H1 (cell line): ENCODE measurements around the gene ACTR1B. TPM values are rescaled to one million over a fixed set of nuclear protein-coding genes. Genes with fewer than 3 reads are reported as not detected.
"Not testable (repeated sequence)": the region's sequence is repeated elsewhere in the genome, so short reads cannot be mapped to it uniquely, and the experiment has no call there.

Source experiments
- CTCF ChIA-PET: fragments of 300-600 bp; sonication (Branson Sonifier 250); formaldehyde crosslinking; loops from one replicate; lab custom pipeline; 2021; ENCODE audit not compliant: partially characterized antibody; lab: Charles Lee
- POLR2A ChIA-PET: fragments of 300-600 bp; sonication (Branson Sonifier 250); formaldehyde crosslinking; loops from one replicate; lab custom pipeline; 2021; ENCODE audit warnings: inconsistent platforms; ENCODE audit not compliant: partially characterized antibody; lab: Charles Lee
- DNase-seq, 2 experiments: peaks; one replicate each; pipeline versions ENCODE4 v3.0.0 to v3.0.0-alpha.2; 2010 to 2022; ENCODE audit warnings: low spot score in 2 of 2, low read depth in 1 of 2, mixed read lengths in 1 of 2
- FAIRE-seq: peaks from 2 replicates; lab custom pipeline; 2011; peaks lifted over from hg19 to GRCh38; lab: Jason Lieb, UNC
- H2AFZ ChIP-seq: 2 replicates; pipeline ENCODE4 v1.8.1; 2012; ENCODE audit warnings: low read length, inconsistent platforms
- H2AK5ac ChIP-seq: 2 replicates; pipeline ENCODE4 v1.6.1; 2013; ENCODE audit warnings: low read depth, low read length
- H2BK120ac ChIP-seq: replicated peaks from 2 replicates; pipeline ENCODE3; 2013; ENCODE audit warnings: low read depth, low read length, inconsistent platforms
- H2BK12ac ChIP-seq: 2 replicates; pipeline ENCODE4 v1.6.1; 2013; ENCODE audit warnings: low read depth, low read length
- H2BK15ac ChIP-seq: 2 replicates; pipeline ENCODE4 v1.6.1; 2013; ENCODE audit warnings: low read length
- H2BK20ac ChIP-seq: 2 replicates; pipeline ENCODE4 v1.6.1; 2013; ENCODE audit warnings: low read length
- H2BK5ac ChIP-seq: 2 replicates; pipeline ENCODE4 v1.6.1; 2013; ENCODE audit warnings: low read depth, low read length
- H3K14ac ChIP-seq: 2 replicates; pipeline ENCODE4 v1.6.1; 2013; ENCODE audit warnings: inconsistent platforms; ENCODE audit not compliant: insufficient read length
- H3K18ac ChIP-seq: 2 replicates; pipeline ENCODE4 v1.6.1; 2013; ENCODE audit warnings: low read length; ENCODE audit errors: extremely low read depth
- H3K23ac ChIP-seq: 2 replicates; pipeline ENCODE4 v1.6.1; 2013; ENCODE audit warnings: inconsistent platforms; ENCODE audit not compliant: insufficient read length
- H3K23me2 ChIP-seq: 2 replicates; pipeline ENCODE4 v1.6.1; 2013; ENCODE audit warnings: low read depth, low read length
- H3K27ac ChIP-seq: 2 replicates; pipeline ENCODE4 v1.6.1; 2011; ENCODE audit warnings: low read depth, low read length, inconsistent platforms
- H3K27me3 ChIP-seq, 4 experiments: replicated peaks in 1 of 4; 1 replicate in 1 of 4; 2 replicates in 3 of 4; pipeline versions ENCODE4 v1.6.1 to v1.8.1; 2011 to 2013; ENCODE audit warnings: low read length in 3 of 4, mild to moderate bottlenecking in 3 of 4, inconsistent platforms in 2 of 4, mixed read lengths in 2 of 4, moderate library complexity in 1 of 4; ENCODE audit not compliant: control insufficient read depth in 3 of 4, insufficient read depth in 3 of 4; ENCODE audit errors: extremely low read depth in 1 of 4
- H3K36me3 ChIP-seq, 4 experiments: 2 replicates each; pipeline versions ENCODE4 v1.6.1 to v1.8.1; 2011 to 2013; ENCODE audit warnings: mild to moderate bottlenecking in 4 of 4, low read length in 3 of 4, moderate library complexity in 2 of 4, control low read depth in 1 of 4, inconsistent platforms in 1 of 4; ENCODE audit not compliant: insufficient read depth in 4 of 4, control insufficient read depth in 2 of 4
- H3K4ac ChIP-seq: replicated peaks from 2 replicates; pipeline ENCODE3; 2013; ENCODE audit warnings: low read length, low read depth, mixed read lengths, inconsistent platforms; ENCODE audit not compliant: insufficient read length
- H3K4me1 ChIP-seq, 4 experiments: replicated peaks in 1 of 4; 1 replicate in 1 of 4; 2 replicates in 3 of 4; pipeline versions ENCODE4 v1.6.1 to v1.8.1; 2011 to 2013; ENCODE audit warnings: low read length in 3 of 4, inconsistent platforms in 2 of 4, mixed read lengths in 1 of 4; ENCODE audit not compliant: insufficient read depth in 4 of 4, control insufficient read depth in 3 of 4
- H3K4me2 ChIP-seq, 2 experiments: 2 replicates each; pipeline versions ENCODE4 v1.6.1 to v1.8.1; 2011 to 2013; ENCODE audit warnings: low read depth in 2 of 2, low read length in 2 of 2, control low read depth in 1 of 2, inconsistent platforms in 1 of 2, mild to moderate bottlenecking in 1 of 2; ENCODE audit not compliant: insufficient read depth in 1 of 2
- H3K4me3 ChIP-seq, 4 experiments: fragments of 200-600, 300-600 bp in 1 of 4; sonication (generic), shearing (Covaris generic), sonication (Bioruptor Twin) in 1 of 4; 2 replicates each; pipeline versions ENCODE4 v1.5.1 to v1.8.1; 2011 to 2016; ENCODE audit warnings: low read length in 4 of 4, low read depth in 3 of 4, control low read depth in 2 of 4, inconsistent platforms in 2 of 4, mild to moderate bottlenecking in 2 of 4, mixed read lengths in 1 of 4, moderate library complexity in 1 of 4; ENCODE audit not compliant: insufficient read depth in 2 of 4; ENCODE audit errors: extremely low read depth in 1 of 4
- H3K56ac ChIP-seq: replicated peaks from 2 replicates; pipeline ENCODE3; 2013; ENCODE audit warnings: low read depth, mild to moderate bottlenecking, mixed read lengths, low read length, inconsistent platforms; ENCODE audit not compliant: insufficient read length
- H3K79me1 ChIP-seq: 2 replicates; pipeline ENCODE4 v1.6.1; 2013; ENCODE audit warnings: low read depth, low read length, control low read depth
- H3K79me2 ChIP-seq, 2 experiments: 2 replicates each; pipeline versions ENCODE4 v1.6.1 to v1.8.1; 2012 to 2013; ENCODE audit warnings: low read length in 2 of 2, mild to moderate bottlenecking in 2 of 2, inconsistent platforms in 1 of 2; ENCODE audit not compliant: insufficient read depth in 2 of 2, control insufficient read depth in 1 of 2
- H3K9ac ChIP-seq, 4 experiments: replicated peaks in 1 of 4; 1 replicate in 1 of 4; 2 replicates in 3 of 4; pipeline versions ENCODE4 v1.6.1 to v1.8.1; 2011 to 2013; ENCODE audit warnings: low read depth in 3 of 4, low read length in 3 of 4, control low read depth in 2 of 4, mild to moderate bottlenecking in 2 of 4, moderate library complexity in 2 of 4, inconsistent platforms in 1 of 4; ENCODE audit errors: extremely low read depth in 1 of 4
- H3K9me3 ChIP-seq, 2 experiments: 2 replicates each; pipeline versions ENCODE4 v1.6.1 to v1.8.1; 2012 to 2013; ENCODE audit warnings: mild to moderate bottlenecking in 2 of 2, moderate library complexity in 2 of 2, control low read depth in 1 of 2, inconsistent platforms in 1 of 2, low read depth in 1 of 2, low read length in 1 of 2, mixed read lengths in 1 of 2; ENCODE audit not compliant: insufficient read depth in 2 of 2
- H4K20me1 ChIP-seq, 2 experiments: replicated peaks in 1 of 2; 2 replicates each; pipeline versions ENCODE3 to v1.8.1; 2011 to 2013; ENCODE audit warnings: inconsistent platforms in 2 of 2, low read length in 2 of 2, mild to moderate bottlenecking in 1 of 2; ENCODE audit not compliant: insufficient read depth in 2 of 2, control insufficient read depth in 1 of 2
- H4K5ac ChIP-seq: 2 replicates; pipeline ENCODE4 v1.6.1; 2013; ENCODE audit warnings: low read length, low read depth, mixed read lengths, inconsistent platforms; ENCODE audit not compliant: insufficient read length
- H4K8ac ChIP-seq: 2 replicates; pipeline ENCODE4 v1.8.0; 2013; ENCODE audit warnings: mild to moderate bottlenecking, moderate library complexity, low read length, inconsistent platforms; ENCODE audit not compliant: insufficient read depth; ENCODE audit errors: extremely low read depth
- H4K91ac ChIP-seq: replicated peaks from 2 replicates; pipeline ENCODE3; 2013; ENCODE audit warnings: low read length, mixed read lengths, inconsistent platforms; ENCODE audit not compliant: insufficient read length
- WGBS, 2 experiments: shearing (Covaris generic) in 1 of 2; methylation state at CpG; one replicate each; pipeline versions ENCODE4 v1.1.6 to v1.1.7; 2013 to 2015; ENCODE audit warnings: low lambda C conversion rate in 2 of 2, mixed read lengths in 2 of 2, inconsistent platforms in 1 of 2, low coverage in 1 of 2, missing lambda C conversion rate in 1 of 2; ENCODE audit not compliant: insufficient replicate concordance in 2 of 2, insufficient coverage in 1 of 2, insufficient read length in 1 of 2; ENCODE audit errors: extremely low coverage in 1 of 2, missing lambda C conversion rate in 1 of 2; 5-methylcytosine and 5-hydroxymethylcytosine counted together
- polyA plus RNA-seq, 7 experiments: library from polyadenylated mRNA; depleted of rRNA in 3 of 7; stranded (reverse) in 5 of 7; unstranded in 2 of 7; fragments of >200 nt in 5 of 7; fragments of 200-250 nt in 2 of 7; gene quantifications; 1 replicate in 5 of 7; 2 replicates in 1 of 7; 4 replicates in 1 of 7; pipeline versions ENCODE4 v1.2.1 to v1.2.3, GENCODE V29; 2011 to 2013; ENCODE audit warnings: missing spikeins in 2 of 7, mixed read lengths in 2 of 7
- total RNA-seq: library from RNA; stranded (reverse); fragmentation: NEBNext Ultra II Directional; extraction: Animal tissue kit (Norgen Biotek cat#: 25700); gene quantifications from 2 replicates; pipeline ENCODE4 v1.2.1, GENCODE V29; 2021

The ACTR1B gene
- total and polyA plus RNA-seq, 2 of the 8 experiments (the other 6 are each of a cell fraction or from before 2014, with no cell fraction given), result 40.7 to 56.0 TPM

- H3K18ac ChIP-seq, H2AFZ ChIP-seq, H4K8ac ChIP-seq, H2BK120ac ChIP-seq, H3K9me3 ChIP-seq, H3K4me1 ChIP-seq, H3K56ac ChIP-seq, H4K5ac ChIP-seq, H3K27me3 ChIP-seq, H4K20me1 ChIP-seq, H2BK15ac ChIP-seq, H3K23ac ChIP-seq, H2AK5ac ChIP-seq, H3K79me1 ChIP-seq, H3K27ac ChIP-seq, H4K91ac ChIP-seq, H3K4me2 ChIP-seq, H3K79me2 ChIP-seq, H3K14ac ChIP-seq, FAIRE-seq, H3K9ac ChIP-seq, H3K4me3 ChIP-seq, H2BK20ac ChIP-seq, H2BK5ac ChIP-seq, H3K23me2 ChIP-seq, POLR2A ChIA-PET, DNase-seq, CTCF ChIA-PET, H2BK12ac ChIP-seq, H3K36me3 ChIP-seq, H3K4ac ChIP-seq: not testable (repeated sequence)
- no CpG with 5 or more reads among the region's 14 CpGs for WGBS, 2 experiments
These were observed 44.7 kb downstream of the ACTR1B start for GRCh38 chr2:97618939-97619827.
